ENCODE data around the gene PPP1R3D.

- no peak for TF ChIP-seq CTCF (conservative IDR thresholded peaks at IDR 0.05; ENCODE audit: low read depth, low read length)
- no peak for TF ChIP-seq EZH2 (IDR thresholded peaks at IDR 0.05; ENCODE audit: borderline replicate concordance, low read depth, low read length, poor library complexity, severe bottlenecking)
These were observed 14.2 kb downstream of the PPP1R3D start for GRCh38 chr20:59925899-59926298.

Measured in A673 (cell line).